Middle frontal gyrus (tissue), 1 donor: Measurements from ENCODE around the gene CMSS1.

Experiments used
- DNase-seq: peaks from one replicate; pipeline ENCODE4 v3.0.0-alpha.2; 2015; ENCODE audit warnings: low spot score; ENCODE audit errors: extremely low spot score

CMSS1 gene

GRCh38 chr3:99958222-99958912 is 140.7 kb downstream of the CMSS1 start:
- no peak for DNase-seq

GRCh38 chr3:99960123-99960878 is 142.6 kb downstream of the CMSS1 start:
- no peak for DNase-seq

GRCh38 chr3:99960941-99961340 is 143.3 kb downstream of the CMSS1 start:
- DNase-seq: no peak

- DNase-seq: no peak
Observed at GRCh38 chr3:99961756-99962515, 144.3 kb downstream of the CMSS1 start.

GRCh38 chr3:99962703-99963102 is 145.0 kb downstream of the CMSS1 start:
- DNase-seq: no peak

GRCh38 chr3:99965077-99965476 is 147.4 kb downstream of the CMSS1 start:
- no peak for DNase-seq

- no peak for DNase-seq
Observed at GRCh38 chr3:99965681-99966408, 148.2 kb downstream of the CMSS1 start.

GRCh38 chr3:99966662-99967416 is 149.2 kb downstream of the CMSS1 start:
- DNase-seq: no peak

GRCh38 chr3:99967796-99968195 is 150.1 kb downstream of the CMSS1 start:
- DNase-seq: no peak

- DNase-seq: no peak
Observed at GRCh38 chr3:99969136-99969535, 151.5 kb downstream of the CMSS1 start.

GRCh38 chr3:99970198-99970597 is 152.5 kb downstream of the CMSS1 start:
- DNase-seq: no peak

GRCh38 chr3:99971761-99972160 is 154.1 kb downstream of the CMSS1 start:
- no peak for DNase-seq

- DNase-seq: no peak
Observed at GRCh38 chr3:99972380-99973104, 154.9 kb downstream of the CMSS1 start.

GRCh38 chr3:99974989-99975388 is 157.3 kb downstream of the CMSS1 start:
- no peak for DNase-seq

- no peak for DNase-seq
Observed at GRCh38 chr3:99976584-99976983, 158.9 kb downstream of the CMSS1 start.

GRCh38 chr3:99978221-99978620 is 160.6 kb downstream of the CMSS1 start:
- DNase-seq: no peak

GRCh38 chr3:99980606-99981005 is 162.9 kb downstream of the CMSS1 start:
- DNase-seq: no peak

GRCh38 chr3:99981138-99981537 is 163.5 kb downstream of the CMSS1 start:
- DNase-seq: no peak

- DNase-seq: no peak
Observed at GRCh38 chr3:99982650-99983049, 165.0 kb downstream of the CMSS1 start.

GRCh38 chr3:99984139-99984538 is 166.5 kb downstream of the CMSS1 start:
- DNase-seq: no peak
